PFSK-1 (cell line): ENCODE data around the gene SLC39A6.

ENCODE experiments used
- FOXP2 ChIP-seq: optimal IDR thresholded peaks from 2 replicates; pipeline ENCODE3; 2011; ENCODE audit warnings: borderline replicate concordance, control low read depth, inconsistent platforms; ENCODE audit not compliant: insufficient read depth; ENCODE audit errors: extremely low read length, extremely low read depth
- POLR2AphosphoS5 ChIP-seq: IDR thresholded peaks from 2 replicates; pipeline ENCODE4 v1.6.1; 2012; ENCODE audit warnings: low read depth, mild to moderate bottlenecking, control low read depth, low read length, moderate library complexity
- REST ChIP-seq, 2 experiments: IDR thresholded peaks; 2 replicates each; pipeline versions ENCODE4 v1.6.1 to v1.8.0; 2011 to 2012; ENCODE audit warnings: low read depth in 2 of 2, low read length in 2 of 2, control low read depth in 1 of 2, inconsistent platforms in 1 of 2, mild to moderate bottlenecking in 1 of 2, moderate library complexity in 1 of 2; ENCODE audit not compliant: insufficient read depth in 1 of 2
- SIN3A ChIP-seq: IDR thresholded peaks from 2 replicates; pipeline ENCODE4 v1.6.1; 2012; ENCODE audit warnings: mild to moderate bottlenecking, low read length, moderate library complexity, borderline replicate concordance; ENCODE audit not compliant: insufficient read depth
- TAF1 ChIP-seq: IDR thresholded peaks from 2 replicates; pipeline ENCODE4 v1.6.1; 2012; ENCODE audit warnings: low read length, control low read depth, borderline replicate concordance; ENCODE audit not compliant: insufficient read depth

SLC39A6 gene

GRCh38 chr18:36130883-36131653 is 1.9 kb upstream of the SLC39A6 start:
- no peak for TF ChIP-seq SIN3A

GRCh38 chr18:36130039-36130831 is 1.1 kb upstream of the SLC39A6 start:
- TF ChIP-seq TAF1 (no peak), FOXP2 (no peak), SIN3A (no peak), REST (IDR thresholded peaks at IDR 0.05; ENCODE audit: insufficient read depth in 1 of 2, low read depth in 2 of 2, low read length in 2 of 2) (no peak), POLR2AphosphoS5 (no peak)

- no peak for TF ChIP-seq SIN3A
- no peak for TF ChIP-seq REST (IDR thresholded peaks at IDR 0.05; ENCODE audit: insufficient read depth in 1 of 2, low read depth in 2 of 2, low read length in 2 of 2)
- TF ChIP-seq FOXP2: no peak
- TF ChIP-seq TAF1: no peak
- TF ChIP-seq POLR2AphosphoS5: no peak
Measured at GRCh38 chr18:36128907-36129299, 237 bp downstream of the SLC39A6 start.

- TF ChIP-seq SIN3A (no peak), FOXP2 (no peak), REST (IDR thresholded peaks at IDR 0.05; ENCODE audit: insufficient read depth in 1 of 2, low read depth in 2 of 2, low read length in 2 of 2) (0 out of 4 replicates have a peak, but pooled peaks have one; percentile 35 to 45)
Measured at GRCh38 chr18:36128530-36128870, 640 bp downstream of the SLC39A6 start.

- TF ChIP-seq POLR2AphosphoS5: no peak
- TF ChIP-seq TAF1: no peak
- no peak for TF ChIP-seq FOXP2
- TF ChIP-seq REST (IDR thresholded peaks at IDR 0.05; ENCODE audit: insufficient read depth in 1 of 2, low read depth in 2 of 2, low read length in 2 of 2): no peak; a peak in 1 of 4 replicates
- no peak for TF ChIP-seq SIN3A
Measured at GRCh38 chr18:36127836-36128529, 1.2 kb downstream of the SLC39A6 start.
